HG02970 (cell line): ENCODE measurements around the gene MTRFR.
"Not testable (repeated sequence)": the region's sequence is repeated elsewhere in the genome, so short reads cannot be mapped to it uniquely, and the experiment has no call there.

ENCODE experiments used
- ATAC-seq: cut with Tn5 transposase; IDR thresholded peaks from one replicate; pipeline ENCODE4 v1.9.1; 2021; ENCODE audit warnings: mild to moderate bottlenecking, moderate library complexity, moderate number of reproducible peaks; ENCODE audit not compliant: unreplicated experiment, low FRiP score

MTRFR gene

DNA sequence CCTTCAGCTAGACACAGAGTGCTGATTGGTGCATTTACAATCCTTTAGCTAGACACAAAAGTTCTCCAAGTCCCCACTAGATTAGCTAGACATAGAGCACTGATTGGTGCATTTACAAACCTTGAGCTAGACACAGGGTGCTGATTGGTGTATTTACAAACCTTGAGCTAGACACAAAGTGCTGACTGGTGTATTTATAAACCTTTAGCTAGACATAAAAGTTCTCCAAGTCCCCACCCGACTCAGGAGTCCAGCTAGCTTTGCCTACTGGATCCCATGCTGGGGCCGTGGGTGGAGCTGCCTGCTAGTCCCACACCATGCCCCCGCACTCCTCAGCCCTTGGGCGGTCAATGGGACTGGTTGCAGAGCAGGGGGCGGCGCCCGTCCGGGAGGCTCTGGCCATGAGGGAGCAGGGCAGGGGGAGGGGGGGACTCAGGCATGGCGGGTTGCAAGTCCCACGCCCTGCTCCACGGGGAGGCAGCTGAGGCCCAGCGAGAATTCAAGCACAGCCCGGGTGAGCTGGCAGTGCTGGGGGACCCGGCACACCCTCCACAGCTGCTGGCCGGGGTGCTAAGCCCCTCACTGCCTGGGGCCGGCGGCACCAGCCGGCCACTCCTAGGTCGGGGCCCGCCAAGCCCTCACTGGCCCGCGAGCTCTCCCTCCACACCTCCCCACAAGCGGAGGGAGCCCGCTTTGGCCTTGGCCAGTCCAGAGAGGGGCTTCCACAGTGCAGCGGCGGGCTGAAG, 15.9 kb downstream of the MTRFR start:
- not testable (repeated sequence) for ATAC-seq

DNA sequence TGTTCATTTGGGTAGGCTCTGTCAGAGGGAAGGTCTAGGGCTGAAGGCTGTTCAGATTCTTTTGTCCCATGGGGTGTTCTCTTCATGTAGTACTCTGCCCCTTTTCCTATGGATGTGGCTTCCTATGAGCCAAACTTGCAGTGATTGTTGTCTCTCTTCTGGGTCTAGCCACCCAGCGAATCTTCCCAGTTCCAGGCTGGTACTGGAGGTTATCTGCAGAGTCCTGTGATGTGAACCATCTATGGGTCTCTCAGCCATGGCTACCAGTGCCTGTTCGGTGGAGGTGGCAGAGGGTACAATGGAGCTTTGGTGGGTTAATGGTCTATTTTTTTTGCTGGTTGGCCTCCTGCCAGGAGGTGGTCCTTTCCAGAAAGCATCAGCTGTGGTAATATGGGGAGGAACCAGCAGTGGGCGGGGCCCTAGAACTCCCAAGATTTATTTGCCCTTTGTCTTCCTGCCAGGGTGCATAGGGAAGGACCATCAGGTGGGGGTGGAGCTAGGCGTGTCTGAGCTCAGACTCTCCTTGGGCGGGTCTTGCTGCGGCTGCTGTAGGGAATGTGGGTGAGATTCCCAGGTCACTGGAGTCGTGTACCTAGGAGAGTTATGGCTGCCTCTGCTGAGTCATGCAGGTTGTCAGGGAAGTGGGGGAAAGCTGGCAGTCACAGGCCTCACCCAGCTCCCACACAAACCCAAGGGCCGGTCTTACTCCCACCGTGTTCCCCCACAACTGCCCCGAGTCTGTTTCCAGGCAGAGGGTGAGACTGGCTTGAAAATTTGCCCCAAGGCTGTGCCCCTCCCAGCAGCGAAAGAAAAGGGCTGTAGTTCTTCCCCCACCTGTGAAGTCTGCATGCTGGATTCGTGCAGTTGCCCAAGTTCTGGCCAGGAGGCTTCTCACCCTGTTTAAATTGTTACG, 17.5 kb downstream of the MTRFR start:
- ATAC-seq = no peak

DNA sequence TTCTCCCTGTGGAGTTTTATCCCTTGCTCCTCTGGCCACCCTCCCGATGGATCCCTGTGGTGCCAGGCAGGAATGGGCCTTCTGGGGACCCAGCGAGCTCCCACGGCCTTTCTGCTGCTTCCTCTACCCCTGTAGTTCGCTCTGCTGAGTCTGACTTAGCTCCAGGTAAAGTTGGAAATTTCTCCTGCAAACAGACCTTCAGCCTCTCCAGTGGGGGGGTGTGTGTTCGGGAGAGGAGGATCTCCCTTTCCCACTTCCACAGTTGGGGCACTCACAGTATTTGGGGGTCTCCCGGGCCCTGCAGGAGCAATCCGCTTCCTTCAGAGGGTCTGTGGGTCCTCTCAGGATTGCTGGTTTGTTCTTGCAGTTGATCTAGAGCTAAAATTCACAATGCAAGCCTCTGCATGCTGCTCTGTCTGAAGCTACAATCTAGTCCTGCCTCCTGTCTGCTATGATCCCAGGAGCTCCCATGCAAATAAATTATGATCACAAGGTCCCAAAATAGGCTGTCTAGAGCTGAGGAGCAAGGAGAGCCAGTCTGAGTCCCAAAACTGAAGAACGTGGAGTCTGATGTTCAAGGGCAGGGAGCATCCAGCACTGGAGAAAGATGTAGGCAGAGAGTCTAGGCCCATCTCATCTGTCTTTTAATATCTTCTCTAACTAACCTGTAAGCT, 18.3 kb downstream of the MTRFR start:
- ATAC-seq = no peak

DNA sequence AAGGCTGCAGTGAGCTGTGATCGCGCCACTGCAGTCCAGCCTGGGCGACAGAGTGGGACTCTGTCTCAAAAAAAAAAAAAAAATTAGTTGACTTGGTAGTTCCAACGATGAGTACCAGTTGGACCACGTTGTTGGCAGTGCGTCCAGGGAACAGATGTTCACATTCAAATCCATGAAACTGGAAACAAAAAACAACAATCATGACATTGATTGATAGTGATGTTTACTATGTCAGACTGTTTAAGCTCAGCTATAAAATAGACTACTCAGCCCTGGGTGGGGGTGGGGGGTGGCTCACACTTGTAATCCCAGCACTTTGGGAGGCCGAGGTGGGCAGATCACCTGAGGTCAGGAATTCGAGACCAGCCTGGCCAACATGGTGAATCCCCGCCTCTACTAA, 19.1 kb downstream of the MTRFR start:
- not testable (repeated sequence) for ATAC-seq

DNA sequence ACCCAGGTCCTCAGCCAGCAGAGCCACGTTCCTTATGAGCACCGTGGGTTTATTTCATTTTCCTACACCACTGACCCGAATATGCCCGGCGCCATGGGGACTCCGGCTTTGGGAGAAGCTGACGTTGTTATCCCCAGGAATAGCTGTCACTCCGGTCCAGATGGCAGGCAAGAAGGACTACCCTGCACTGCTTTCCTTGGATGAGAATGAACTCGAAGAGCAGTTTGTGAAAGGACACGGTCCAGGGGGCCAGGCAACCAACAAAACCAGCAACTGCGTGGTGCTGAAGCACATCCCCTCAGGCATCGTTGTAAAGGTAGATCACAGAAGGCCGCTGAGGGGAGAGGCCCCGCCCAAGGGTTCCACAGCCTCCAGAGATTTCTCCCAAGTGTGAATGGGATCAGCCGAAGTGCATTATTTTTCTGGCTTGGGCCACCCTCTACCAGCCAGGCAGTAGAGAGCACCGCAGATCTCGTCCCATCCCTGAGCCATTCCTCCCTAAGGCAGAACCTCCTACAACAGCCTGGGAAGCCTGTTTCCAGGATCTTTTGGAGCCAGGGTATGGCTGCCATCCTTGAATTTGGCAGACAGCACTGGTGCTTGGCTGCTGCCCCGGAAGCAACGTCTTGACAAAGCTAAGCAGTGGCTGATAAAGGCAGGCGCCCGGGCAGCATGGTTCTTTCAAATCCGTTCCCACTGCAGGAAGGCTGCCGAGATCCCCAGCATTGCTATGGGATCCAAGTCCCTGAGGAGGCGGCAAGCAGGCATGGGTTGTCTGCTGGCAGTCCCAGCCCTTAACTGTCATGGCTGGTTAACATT, 20.6 kb downstream of the MTRFR start:
- no peak for ATAC-seq

DNA sequence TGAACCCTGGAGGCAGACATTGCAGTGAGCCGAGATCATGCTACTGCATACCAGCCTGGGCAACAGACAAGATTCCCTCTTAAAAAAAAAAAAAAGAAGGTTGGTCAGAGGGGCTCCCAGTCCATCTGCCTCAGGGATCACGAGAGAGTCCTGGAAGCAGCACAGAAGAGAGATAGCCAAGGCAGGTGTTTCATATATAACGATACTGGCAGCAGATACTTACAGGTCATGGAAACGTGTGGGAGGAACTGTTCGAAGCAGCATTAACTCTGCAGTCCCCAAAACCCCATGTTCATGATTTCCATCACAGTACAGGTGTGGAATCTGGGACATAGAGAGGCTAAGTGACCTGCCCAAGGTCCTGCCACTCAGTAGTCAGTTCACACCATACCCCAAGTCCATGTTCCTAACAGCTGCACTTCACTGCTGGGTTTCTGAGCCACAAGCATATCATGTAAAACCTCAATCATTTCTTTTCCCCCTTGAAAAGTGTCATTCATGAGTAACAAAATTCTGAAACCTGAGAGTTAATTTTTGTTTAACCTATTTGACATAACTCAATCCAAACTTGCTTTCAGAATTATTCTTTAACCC, 21.7 kb downstream of the MTRFR start:
- ATAC-seq = no peak

DNA sequence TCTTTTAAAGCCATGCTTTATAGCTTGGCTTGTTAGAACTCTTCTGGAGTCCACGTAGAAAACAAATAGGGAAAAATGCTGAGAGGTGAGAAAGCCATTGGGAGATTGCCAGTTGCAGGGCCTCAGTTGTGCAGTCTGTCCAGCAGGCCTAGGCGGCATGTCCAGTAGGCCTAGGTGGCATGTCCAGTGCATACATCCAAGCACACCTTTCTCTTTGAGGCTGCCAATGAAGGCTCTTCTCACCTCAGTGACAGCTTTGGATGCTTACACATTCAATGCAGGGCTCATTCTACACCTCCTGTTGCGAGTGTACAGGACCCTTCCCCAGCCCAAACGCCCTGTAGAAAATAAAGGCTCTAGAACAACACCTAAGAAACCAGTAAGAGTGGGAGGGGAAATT, 25.4 kb downstream of the MTRFR start:
- no peak for ATAC-seq

DNA sequence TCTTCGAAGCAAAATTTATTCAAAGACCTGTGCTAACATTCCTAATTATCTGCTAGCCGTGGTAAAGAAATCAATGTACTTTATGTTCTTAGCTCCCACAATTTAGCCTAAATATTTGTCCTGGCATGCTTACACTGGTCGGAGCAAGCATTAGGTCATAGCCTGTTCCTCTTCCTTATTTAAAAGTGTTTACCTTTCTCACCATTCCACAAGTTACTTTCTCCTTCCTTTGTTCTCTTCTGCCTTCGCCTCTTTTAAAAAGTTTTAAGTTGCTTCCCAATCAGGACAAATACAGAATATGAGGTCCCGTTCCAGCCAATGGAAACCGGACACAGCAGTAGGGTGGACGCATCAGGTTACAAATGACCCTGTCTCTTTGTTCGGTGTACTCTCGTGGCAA, 26.8 kb downstream of the MTRFR start:
- ATAC-seq = no peak

DNA sequence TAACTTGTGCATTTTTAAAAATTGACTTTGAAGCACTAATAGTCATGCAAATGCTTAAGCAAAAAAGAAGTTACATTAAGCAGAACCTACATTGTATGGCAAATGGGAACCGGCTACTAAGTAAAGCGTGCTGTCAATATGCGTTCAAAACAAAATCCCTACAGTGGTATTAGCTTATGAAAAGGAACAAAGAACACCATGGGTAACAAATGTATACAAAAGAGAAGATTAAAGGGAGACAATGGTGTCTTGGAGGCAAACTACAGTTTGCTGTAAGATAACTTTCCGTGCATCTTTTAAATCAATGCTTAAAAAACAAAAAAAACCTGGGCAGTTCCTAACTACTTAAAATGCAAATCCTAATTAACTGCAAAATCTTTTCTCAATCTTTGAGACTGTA, 28.0 kb downstream of the MTRFR start:
- no peak for ATAC-seq

DNA sequence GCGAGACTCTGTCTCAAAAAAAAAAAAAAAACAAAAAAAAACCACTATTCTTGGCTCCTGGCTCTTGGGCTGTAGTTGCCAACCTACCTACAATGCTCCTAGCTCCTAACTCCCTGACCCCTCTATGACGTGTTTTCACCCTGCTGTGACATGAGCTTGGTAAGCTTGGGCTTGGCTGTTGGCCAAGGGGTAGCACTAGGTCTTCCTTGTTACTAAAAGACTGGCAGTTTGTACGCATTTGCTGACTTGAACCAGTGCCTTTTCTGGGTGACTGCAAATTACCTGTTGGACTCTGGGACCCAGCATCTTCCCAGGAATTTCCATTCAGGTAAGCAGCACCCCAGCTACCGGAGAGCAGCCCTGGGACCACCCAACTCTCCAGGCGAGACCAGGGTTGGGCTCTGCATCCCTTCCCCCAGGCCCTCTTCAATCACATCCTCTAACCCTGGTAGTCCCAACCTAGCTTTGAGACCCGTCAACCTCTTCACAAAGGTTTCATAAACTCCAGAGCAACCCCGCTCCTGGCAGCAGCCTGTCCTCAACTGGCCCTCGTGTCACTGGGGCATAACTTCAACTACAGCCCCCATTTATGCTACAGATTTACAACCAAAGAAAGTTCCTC, 30.1 kb downstream of the MTRFR start:
- no peak for ATAC-seq

DNA sequence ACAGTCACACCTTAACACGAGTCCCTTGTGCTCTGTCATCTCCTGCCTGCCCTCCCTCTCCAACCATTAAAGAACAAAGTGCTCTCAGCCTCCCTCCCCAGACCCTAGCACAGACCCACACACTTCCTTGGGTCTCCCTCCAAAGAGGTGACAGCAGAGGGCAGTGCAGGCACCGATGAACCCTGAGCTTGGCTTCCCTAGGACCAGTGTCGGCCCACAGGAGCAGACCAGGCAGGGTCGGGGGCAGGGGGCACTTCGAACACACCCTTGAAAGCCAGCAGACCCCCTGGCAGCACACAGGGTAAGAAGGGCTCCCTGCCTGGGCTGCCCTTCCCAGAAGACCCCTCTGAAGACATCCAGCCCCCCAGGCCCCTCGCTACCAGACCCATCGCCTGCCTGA, 31.4 kb downstream of the MTRFR start:
- ATAC-seq = no peak

DNA sequence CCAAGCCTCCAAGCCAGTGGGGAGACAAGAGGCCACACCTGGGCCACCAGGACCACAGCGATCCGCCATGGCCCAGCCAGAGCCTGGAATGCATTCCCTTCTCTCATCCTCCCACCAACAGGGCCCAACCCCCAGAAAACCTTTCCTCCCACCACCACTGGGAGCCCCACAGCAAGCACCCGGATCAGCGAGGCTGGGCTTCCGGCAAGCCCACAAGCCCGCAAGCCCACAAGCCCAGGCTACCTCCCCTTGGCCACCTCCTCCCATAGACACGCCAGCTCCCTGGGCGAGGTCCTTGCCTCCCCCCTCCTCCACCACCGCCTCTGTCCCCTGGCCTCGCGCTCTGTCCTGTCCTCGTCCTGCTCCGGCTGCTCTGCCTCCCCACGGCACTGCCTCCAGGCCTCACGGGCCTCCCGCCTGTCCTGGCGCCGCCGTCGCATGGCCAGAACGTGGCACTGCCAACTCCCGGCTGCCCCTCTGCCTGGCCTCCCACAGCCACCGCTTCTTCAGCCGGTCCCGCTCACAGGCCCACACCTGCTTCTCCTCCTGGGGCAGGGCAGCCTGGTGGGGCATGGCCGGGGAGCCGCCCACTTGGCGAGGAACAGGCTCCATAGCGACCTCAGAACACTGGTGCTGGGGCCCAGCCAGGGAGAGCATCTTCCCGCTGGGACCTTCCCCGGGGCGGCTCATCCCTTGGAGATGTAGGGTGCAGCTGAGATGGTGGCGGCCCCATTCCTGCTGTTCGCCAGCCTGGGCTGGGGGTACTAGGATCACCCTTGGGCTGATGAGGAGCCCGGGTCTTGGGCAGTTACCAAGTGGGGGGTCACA, 32.8 kb downstream of the MTRFR start:
- no peak for ATAC-seq

DNA sequence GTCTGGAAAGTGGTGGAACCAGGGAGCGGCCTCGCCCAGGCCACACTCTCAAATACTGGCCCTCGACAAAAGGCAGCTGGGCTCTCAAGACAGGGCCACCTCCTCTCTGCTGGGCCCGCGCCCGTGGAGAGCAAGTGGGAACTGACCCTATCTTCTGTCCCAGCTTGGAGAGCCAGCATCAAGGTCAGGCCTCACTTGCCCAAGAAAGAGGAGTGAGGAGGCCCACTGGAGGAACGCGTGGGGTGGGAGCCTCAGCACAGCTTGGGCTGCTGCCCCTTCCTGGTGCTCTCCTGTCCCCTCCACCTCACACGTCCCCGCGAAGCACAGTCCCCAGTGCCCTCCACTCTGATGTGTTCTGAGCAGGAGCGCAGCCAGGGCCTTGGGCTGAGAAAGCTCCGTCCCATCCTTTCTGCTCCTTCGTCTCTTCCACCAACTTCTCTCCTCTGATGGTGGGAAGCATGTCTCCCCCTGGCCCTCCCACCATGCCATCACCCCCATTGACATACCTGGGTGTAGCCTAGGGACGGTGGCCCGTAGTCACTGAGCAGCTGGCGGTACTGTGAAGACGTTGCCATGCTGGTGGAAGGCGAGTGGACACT, 33.5 kb downstream of the MTRFR start:
- no peak for ATAC-seq

DNA sequence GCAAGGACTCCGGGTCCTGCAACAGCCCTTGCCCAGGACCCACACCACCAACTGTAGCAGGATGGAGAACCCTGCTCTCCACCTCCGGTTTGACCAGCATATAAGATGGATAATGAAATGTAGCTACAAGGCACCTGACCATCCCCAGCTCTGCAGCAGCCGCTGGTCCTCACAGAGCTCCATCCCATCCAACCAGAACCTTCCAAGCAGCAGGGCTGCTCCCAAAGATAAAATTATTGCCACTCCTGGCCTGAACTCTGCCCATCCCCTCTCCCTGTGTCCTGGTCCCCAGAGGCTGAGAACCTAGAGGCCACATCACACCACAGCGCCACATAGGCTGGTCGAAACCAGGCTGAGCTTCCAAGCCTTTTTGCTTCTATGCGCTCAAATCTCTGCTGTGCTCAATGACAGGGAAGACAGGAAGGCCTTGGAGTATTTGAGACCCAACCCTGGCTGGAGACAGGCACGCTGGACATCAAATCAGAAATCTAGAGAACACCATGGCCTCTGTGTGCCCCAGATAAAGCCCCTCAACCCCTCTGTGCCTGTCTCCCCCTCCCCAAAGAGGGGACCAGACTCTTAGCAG, 34.2 kb downstream of the MTRFR start:
- ATAC-seq = no peak

DNA sequence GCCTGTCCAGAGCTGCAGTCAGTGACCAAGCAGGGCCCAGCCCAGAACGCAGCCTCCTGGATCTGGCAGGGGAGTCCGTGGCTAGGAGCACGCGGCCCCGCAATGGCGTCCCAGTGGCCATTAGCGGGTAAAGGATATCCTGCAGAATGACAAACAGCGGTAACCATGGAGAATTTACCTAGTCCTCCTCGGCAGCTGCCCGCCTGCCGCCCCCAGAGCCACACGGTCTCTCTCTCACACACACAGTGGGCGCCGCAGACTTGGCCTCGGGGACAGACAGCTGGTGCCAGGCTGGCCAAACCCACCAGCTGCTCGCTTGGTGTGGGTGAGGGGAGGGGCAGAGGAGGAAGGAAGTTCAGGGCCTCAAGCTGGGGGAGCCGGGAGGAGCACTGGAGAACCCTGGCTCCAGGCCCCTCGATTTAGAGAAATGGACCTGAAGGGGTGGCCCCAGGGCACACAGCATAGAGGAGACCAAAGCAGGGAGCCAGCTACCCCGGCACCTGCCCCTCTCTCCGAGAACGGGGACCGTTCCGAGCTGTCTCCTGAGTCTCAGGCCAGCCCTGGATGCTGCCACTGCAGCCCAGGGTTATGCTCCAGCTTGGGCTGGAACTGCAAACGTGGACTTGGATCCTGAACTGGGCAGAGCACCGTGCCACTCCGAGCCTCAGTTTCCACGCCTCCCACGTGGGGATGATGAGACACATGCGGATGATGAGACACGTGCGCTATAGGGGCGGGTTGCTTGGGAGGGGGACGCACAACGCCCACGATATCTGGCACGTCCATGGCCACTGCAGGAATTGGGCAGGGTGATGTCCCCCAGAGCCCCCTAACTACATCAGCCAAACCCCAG, 35.0 kb downstream of the MTRFR start:
- ATAC-seq = no peak

DNA sequence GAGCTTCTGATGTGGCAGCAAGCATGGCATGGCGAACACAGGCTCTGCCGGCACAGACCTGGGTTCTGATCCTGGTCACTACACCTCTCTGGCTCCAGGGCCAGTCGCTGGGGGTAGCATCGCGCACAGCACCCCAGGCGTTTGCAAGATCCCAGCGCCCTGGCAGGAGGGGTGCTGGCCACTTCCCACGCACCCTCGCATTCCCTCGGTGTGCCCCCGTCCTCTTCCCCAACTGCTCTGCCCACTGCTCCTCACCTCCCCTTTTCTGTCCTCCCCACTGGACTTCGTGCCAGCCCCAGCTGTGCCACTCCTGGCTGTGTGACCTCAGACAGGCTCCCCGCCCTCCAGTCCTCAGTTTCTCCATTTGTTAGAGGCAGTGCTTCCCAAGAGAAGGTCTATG, 35.6 kb downstream of the MTRFR start:
- ATAC-seq = no peak

DNA sequence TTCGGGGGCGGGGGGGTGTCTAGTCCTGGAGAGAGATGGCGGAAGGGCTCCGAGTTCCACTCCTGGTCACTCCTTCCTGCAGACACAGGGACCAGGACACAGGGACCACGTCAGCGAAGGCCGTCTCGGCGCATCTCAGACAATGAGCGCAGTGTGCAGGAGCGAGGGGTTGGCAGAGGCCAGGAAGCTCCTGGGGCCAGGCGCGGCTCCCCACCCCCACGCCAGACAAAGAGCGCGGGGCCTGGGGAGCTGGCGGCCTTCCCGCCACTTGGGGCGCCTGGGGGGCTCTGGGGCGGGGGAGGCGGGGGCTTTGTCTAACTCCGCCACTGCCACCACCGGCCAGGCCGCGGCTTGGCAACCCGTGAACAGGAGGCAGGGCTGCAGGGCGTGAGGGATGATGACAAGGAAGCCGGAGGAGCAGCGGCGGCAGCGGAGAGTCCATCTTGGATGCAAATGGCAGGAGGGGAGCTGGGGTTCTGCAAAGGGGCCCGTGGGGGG, 36.2 kb downstream of the MTRFR start:
- no peak for ATAC-seq
